Subcutaneous abdominal adipose tissue (tissue), 5 donors: Measurements from ENCODE around the gene THRAP3.
"Not testable (repeated sequence)": the region's sequence is repeated elsewhere in the genome, so short reads cannot be mapped to it uniquely, and the experiment has no call there.

Source experiments
- H3K27ac ChIP-seq: one replicate; pipeline ENCODE4 v1.7.0; 2013; ENCODE audit warnings: low read depth, mild to moderate bottlenecking, inconsistent platforms, low read length, moderate library complexity
- H3K27me3 ChIP-seq, 5 donors: one replicate each; pipeline ENCODE4 v1.7.0; 2013; ENCODE audit warnings: low read length in 5 of 5, inconsistent platforms in 1 of 5; ENCODE audit not compliant: control insufficient read depth in 5 of 5, insufficient read depth in 4 of 5
- H3K36me3 ChIP-seq, 5 donors: one replicate each; pipeline ENCODE4 v1.7.0; 2013; ENCODE audit warnings: low read length in 5 of 5; ENCODE audit not compliant: control insufficient read depth in 5 of 5, insufficient read depth in 5 of 5
- H3K4me1 ChIP-seq, 5 donors: one replicate each; pipeline ENCODE4 v1.7.0; 2013; ENCODE audit warnings: low read length in 5 of 5, mild to moderate bottlenecking in 3 of 5, moderate library complexity in 1 of 5; ENCODE audit not compliant: control insufficient read depth in 5 of 5, insufficient read depth in 5 of 5
- H3K4me3 ChIP-seq, 5 donors: one replicate each; pipeline ENCODE4 v1.7.0; 2013; ENCODE audit warnings: low read length in 5 of 5, low read depth in 1 of 5
- H3K9ac ChIP-seq, 5 donors: one replicate each; pipeline ENCODE4 v1.7.0; 2013; ENCODE audit warnings: low read length in 5 of 5, mild to moderate bottlenecking in 4 of 5, moderate library complexity in 3 of 5
- H3K9me3 ChIP-seq, 5 donors: one replicate each; pipeline ENCODE4 v1.7.0; 2013; ENCODE audit warnings: low read length in 5 of 5; ENCODE audit not compliant: control insufficient read depth in 5 of 5
- donor health status: healthy.
- donor health status: healthy.
- donor health status: healthy.
- donor health status: healthy.
- donor health status: healthy.

Gene THRAP3

DNA sequence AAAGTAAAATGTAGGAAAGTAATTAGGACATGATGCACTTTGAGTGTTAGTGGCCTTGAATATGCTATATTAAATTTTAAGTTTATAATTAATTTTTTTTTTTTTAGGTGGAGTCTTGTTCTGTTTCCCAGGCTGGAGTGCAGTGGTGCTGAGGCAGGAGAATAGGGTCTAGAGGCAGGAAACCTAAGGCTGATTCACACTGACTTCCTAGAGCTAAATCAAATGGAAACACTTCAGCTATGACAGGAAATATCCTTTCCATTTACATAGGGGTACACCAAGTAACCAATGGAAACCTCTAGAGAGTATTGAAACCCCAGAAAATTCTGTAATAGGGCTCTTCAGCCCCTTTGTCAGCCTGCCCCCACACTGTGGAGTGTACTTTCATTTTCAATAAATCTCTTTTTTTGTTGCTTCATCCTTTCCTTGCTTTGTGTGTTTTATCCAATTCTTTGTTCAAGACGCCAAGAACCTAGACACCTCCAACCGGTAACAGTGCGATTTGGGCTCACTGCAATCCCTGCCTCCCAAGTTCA lies 17.9 kb upstream of the THRAP3 start:
- H3K36me3 ChIP-seq = no peaks in the 10 kb centered on the region
- no peaks in the 10 kb centered on the region for H3K9me3 ChIP-seq
- H3K27me3 ChIP-seq = no peaks in the 10 kb centered on the region
- no peak overlapping the region for H3K4me3 ChIP-seq
- H3K27ac ChIP-seq = peak overlapping the region; percentile 76
- H3K4me1 ChIP-seq = peaks cover 0 to 54% (median 36%) of the 10 kb centered on the region in 5 donors
- H3K9ac ChIP-seq = no peak overlapping the region

DNA sequence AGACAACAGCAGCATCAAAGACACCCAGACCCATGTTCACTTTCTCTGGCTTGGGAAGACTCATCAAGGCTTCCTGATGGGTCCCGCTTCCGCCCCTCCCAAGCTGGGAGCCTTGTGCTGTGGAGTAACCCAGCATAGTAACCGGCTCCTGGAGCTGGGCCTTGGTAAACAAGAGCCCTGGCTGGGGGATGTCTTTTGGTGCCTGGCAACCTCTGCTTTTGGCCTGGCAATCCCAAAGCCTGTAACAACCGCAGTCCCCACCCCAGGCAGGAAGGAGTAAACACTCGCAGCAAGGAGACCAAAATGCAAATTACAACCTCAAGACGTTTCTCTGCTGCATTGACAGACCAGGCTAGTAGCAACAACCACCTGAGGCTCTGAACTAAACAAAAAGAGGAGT lies 16.9 kb upstream of the THRAP3 start:
- no peaks in the 10 kb centered on the region for H3K9me3 ChIP-seq
- peak overlapping the region; percentile 76 for H3K27ac ChIP-seq
- H3K9ac ChIP-seq = peak overlapping the region in 1 of 5 donors; percentile 53
- H3K27me3 ChIP-seq = no peaks in the 10 kb centered on the region
- H3K4me1 ChIP-seq = peaks cover 0 to 54% (median 36%) of the 10 kb centered on the region in 5 donors
- H3K36me3 ChIP-seq = no peaks in the 10 kb centered on the region
- peak overlapping the region in 2 of 5 donors; percentile 16 to 17 for H3K4me3 ChIP-seq

DNA sequence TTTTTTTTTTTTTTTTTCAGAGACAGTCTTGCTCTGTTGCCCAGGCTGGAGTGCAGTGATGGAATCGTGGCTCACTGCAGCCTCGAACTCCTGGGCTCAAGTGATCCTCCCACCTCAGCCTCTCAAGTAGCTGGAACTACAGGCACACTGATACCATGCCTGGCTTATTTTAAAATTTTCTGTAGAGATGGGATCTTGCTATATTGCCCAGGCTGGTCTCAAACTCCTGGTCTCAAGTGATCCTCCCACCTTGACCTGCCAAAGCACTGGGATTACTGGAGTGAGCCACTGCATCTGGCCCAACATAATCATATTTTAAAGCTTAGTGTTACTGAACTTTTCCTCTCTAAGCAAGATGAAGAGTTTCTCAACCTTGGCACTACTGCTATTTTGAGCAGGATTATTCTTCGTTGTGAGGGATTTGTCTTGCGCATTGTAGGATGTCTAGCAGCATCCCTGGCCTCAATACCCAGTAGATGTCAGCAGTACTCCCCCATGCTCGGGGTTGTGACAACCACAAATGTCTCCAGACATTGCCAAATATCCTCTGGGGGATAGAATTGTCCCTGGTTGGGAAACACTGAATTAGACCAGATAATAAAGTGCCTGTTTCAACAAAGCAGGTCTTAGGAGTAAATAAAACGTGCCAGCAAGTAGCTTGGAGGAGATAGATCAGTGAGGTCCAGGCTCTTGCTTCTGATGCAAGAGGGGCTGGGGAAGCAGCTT lies 15.1 kb upstream of the THRAP3 start:
- H3K4me3 ChIP-seq = no peak overlapping the region
- peak overlapping the region; percentile 76 for H3K27ac ChIP-seq
- no peaks in the 10 kb centered on the region for H3K9me3 ChIP-seq
- no peaks in the 10 kb centered on the region for H3K27me3 ChIP-seq
- no peaks in the 10 kb centered on the region for H3K36me3 ChIP-seq
- H3K4me1 ChIP-seq = peaks cover 0 to 44% (median 25%) of the 10 kb centered on the region in 5 donors
- no peak overlapping the region for H3K9ac ChIP-seq

DNA sequence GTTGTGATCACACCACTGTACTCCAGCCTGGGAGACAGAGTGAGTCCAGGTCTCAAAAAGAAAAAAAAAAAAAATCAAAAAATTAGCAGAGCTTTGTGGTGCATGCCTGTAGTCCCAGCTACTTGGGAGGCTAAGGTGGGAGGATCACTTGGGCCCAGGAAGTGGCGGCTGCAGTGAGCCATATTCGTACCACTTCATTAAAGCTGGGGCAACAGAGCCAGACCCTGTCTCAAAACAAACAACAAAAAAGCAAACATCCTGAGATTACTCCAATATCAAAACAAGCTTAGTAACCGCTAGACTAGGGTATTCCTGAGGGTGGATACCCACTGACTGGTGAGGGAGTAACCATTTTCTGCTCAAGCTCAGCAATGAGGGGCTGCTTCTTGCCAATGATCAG lies 12.9 kb upstream of the THRAP3 start:
- no peak overlapping the region for H3K27ac ChIP-seq
- no peaks in the 10 kb centered on the region for H3K27me3 ChIP-seq
- H3K9ac ChIP-seq = no peak overlapping the region
- H3K9me3 ChIP-seq = no peaks in the 10 kb centered on the region
- H3K36me3 ChIP-seq = no peaks in the 10 kb centered on the region
- peaks cover 0 to 32% (median 19%) of the 10 kb centered on the region in 5 donors for H3K4me1 ChIP-seq
- no peak overlapping the region for H3K4me3 ChIP-seq

DNA sequence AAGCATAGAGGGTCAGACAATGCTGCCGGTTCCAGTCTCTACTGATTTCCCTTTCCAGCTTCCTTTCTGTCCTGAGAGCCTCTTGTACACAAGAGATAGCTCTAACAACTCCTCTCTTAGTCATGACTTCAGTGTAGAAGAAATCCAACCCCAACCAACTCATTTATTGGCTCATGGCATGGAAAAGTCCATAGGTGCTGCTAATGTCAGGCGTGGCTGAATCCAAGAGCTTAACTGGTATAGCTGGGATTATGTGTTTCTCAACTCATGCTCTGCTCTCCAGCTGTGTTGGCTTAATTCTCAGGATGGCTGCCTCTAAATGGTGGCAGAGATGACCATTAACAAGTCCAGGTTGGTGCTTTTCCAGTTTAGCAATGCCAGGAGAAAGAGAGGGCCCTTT lies 12.4 kb upstream of the THRAP3 start:
- no peaks in the 10 kb centered on the region for H3K9me3 ChIP-seq
- H3K4me1 ChIP-seq = peaks cover 0 to 29% (median 19%) of the 10 kb centered on the region in 5 donors
- no peak overlapping the region for H3K9ac ChIP-seq
- H3K4me3 ChIP-seq = no peak overlapping the region
- H3K36me3 ChIP-seq = no peaks in the 10 kb centered on the region
- no peak overlapping the region for H3K27ac ChIP-seq
- H3K27me3 ChIP-seq = no peaks in the 10 kb centered on the region

DNA sequence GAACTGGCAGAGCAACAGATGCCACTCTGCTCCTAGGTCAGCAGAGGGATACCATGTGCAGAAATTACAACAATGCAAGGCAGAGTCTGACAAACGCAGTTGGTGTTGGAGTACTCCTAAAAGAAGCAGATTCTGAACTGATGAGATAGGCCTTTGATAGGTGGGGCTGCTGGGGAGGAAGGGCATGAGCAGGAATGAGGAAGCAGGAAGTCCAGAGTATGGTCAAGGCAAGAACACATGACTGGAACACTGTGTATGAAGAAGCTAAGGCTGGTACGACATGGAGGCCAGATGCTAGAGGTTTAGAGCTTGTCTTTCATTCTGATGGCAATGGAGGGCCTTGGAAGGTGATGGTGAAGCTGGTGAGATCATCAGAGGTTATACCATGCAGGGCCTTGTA lies 11.5 kb upstream of the THRAP3 start:
- Histone ChIP-seq H3K9me3 (no peaks in the 10 kb centered on the region), H3K27ac (no peak overlapping the region), H3K27me3 (no peaks in the 10 kb centered on the region)

DNA sequence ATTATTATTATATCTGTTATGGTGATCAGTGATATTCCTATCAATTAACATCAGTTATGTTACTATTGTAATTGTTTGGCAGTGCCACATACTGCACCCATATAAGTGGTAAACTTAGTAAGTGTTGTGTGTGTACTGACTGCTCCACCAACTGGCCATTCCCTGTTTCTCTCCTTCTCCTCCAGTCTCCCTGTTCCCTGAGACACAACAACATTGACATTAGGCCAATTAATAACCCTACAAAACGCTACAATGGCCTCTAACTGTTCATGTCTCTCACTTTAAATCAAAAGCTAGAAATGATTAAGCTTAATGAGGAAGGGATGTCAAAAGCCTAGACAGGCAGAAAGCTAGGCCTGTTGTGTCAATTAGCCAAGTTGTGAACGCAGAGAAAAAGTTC lies 6.6 kb upstream of the THRAP3 start:
- Histone ChIP-seq H3K4me1 (peaks cover 0 to 7% (median 0%) of the 10 kb centered on the region in 5 donors), H3K27ac (peak overlapping the region; percentile 50), H3K9me3 (no peaks in the 10 kb centered on the region), H3K36me3 (no peaks in the 10 kb centered on the region), H3K27me3 (no peaks in the 10 kb centered on the region), H3K9ac (peak overlapping the region in 1 of 5 donors; percentile 7), H3K4me3 (no peak overlapping the region)

More for the DNA sequence above, 11.5 kb upstream of the THRAP3 start:
- Histone ChIP-seq H3K36me3 (no peaks in the 10 kb centered on the region), H3K4me1 (peaks cover 1 to 27% (median 11%) of the 10 kb centered on the region in 5 donors), H3K9ac (no peak overlapping the region), H3K4me3 (no peak overlapping the region)

DNA sequence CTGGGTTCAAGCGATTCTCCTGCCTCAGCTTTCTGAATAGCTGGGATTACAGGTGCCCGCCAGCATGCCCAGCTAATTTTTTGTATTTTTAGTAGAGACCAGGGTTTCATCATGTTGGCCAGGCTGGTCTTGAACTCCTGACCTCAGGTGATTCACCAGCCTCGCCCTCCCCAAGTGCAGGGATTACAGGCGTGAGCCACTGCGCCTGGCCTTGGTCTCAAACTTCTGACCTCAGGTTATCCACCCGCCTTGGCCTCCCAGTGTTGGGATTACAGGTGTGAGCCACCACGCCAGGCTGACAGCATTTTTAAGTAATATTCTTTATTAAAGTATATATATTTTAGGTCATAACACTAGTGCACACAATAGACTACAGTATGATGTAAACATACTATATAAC lies 2.3 kb upstream of the THRAP3 start:
- not testable (repeated sequence) for H3K36me3 ChIP-seq, H3K4me3 ChIP-seq, H3K27me3 ChIP-seq, H3K27ac ChIP-seq, H3K9ac ChIP-seq, H3K9me3 ChIP-seq
- peaks cover 8 to 34% (median 28%) of the 10 kb centered on the region in 5 donors for H3K4me1 ChIP-seq

DNA sequence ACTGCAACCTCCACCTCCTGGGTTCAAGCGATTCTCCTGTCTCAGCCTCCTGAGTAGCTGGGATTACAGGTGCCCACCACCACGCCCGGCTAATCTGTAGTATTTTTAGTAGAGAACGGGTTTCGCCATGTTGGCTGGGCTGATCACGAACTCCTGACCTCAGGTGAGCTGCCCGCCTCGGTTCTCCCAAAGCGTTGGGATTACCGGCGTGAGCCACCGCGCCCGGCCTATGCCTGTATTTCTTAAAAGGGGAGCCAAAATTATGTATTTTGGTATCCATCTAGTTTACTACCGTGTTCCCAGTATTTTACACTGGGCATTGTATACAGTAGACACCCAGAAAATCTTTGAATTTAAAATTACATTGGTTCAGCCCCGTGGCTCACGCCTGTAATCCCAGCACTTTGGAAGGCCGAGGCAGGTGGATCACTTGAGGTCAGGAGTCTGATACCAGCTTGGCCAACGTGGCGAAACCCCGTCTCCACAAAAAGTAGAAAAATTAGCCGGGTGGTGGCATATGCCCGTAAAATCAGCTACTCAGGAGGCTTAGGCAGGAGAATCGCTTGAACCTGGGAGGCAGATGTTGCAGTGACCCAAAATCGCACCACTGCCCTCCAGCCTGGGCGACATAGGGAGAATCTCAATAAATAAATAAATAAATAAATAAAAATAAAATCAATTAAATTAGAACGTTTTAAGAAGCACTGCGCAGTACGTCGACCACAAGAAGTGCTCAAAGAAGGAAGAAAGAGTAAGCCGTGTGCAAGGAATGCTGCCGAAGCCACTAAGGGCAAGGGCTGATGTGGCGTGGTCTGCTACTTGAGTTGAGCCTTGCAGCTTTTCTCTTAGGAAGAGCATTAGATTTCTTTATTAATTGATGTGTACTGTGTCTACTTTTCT lies 1.5 kb upstream of the THRAP3 start:
- H3K9me3 ChIP-seq = no peaks in the 10 kb centered on the region
- peaks cover 8 to 38% (median 34%) of the 10 kb centered on the region in 5 donors for H3K4me1 ChIP-seq
- peak overlapping the region; percentile 99 for H3K27ac ChIP-seq
- H3K4me3 ChIP-seq = peak overlapping the region; percentile 72 to 97 (median 93)
- H3K9ac ChIP-seq = peak overlapping the region in 4 of 5 donors; percentile 69 to 95 (median 80)
- H3K27me3 ChIP-seq = no peaks in the 10 kb centered on the region
- H3K36me3 ChIP-seq = peaks cover 0 to 5% (median 3%) of the 10 kb centered on the region in 5 donors
